ENCODE measurements around the gene ITGB1BP1. TPM values are rescaled to one million over a fixed set of nuclear protein-coding genes. Genes with fewer than 3 reads are reported as not detected.

ITGB1BP1 gene
- total RNA-seq, 1 donor from 2014 or later, result 115 TPM

DNA sequence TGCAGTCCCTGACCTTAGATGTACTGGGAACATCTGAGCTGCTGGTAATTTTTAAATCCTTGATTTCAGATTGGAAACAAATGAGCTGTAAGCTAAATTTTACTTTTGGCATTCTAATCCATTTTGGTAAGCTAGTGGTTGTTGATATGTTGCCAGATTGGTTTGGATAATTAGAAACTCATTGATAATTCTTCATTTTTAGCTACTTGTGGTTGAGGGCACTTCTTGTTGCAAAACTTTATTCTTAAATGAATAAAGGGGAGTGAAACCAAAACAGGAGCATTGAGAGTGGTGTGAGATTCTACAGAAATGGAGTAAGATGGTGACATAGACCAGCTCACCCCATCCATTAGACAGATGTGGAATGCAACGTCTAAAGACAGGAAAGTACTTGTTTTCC, 64.5 kb downstream of the ITGB1BP1 start:
- Mint-ChIP-seq H3K4me1 (ENCODE audit: low read depth) (no peaks in the 10 kb centered on the region), H3K9me3 (no peaks in the 10 kb centered on the region), H3K4me3 (no peak overlapping the region), H3K36me3 (ENCODE audit: low read depth) (no peaks in the 10 kb centered on the region), H3K27ac (no peak overlapping the region), H3K27me3 (ENCODE audit: insufficient read depth) (peaks cover 16% of the 10 kb centered on the region)
- intact Hi-C loops (cut with micrococcal nuclease), result no loop called here
- no peak for DNase-seq (ENCODE audit: low spot score)

DNA sequence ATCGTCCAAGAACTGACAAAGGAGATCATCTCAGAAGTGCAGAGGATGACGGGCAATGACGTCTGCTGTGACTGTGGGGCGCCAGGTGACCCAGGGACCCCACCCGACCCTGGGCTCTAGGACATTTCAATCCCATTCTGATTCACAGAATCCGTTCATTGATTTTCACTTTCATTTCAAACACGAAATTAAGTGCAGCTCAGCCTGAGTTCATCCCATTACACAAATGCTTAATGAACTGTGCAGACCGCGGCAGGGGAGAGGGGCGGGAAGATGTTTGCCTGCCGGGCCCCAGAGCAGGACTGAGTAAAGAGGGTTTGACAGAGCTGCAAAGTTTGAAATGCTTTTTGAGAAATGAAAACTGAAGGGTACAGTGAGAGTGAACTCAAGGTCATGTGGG, 67.1 kb downstream of the ITGB1BP1 start:
- peaks cover 13% of the 10 kb centered on the region for H3K27me3 Mint-ChIP-seq (ENCODE audit: insufficient read depth)
- intact Hi-C loops (cut with micrococcal nuclease), result no loop called here
- no peaks in the 10 kb centered on the region for H3K4me1 Mint-ChIP-seq (ENCODE audit: low read depth)
- DNase-seq (ENCODE audit: low spot score), result no peak
- H3K4me3 Mint-ChIP-seq, result no peak overlapping the region
- H3K27ac Mint-ChIP-seq, result no peak overlapping the region
- no peaks in the 10 kb centered on the region for H3K36me3 Mint-ChIP-seq (ENCODE audit: low read depth)
- H3K9me3 Mint-ChIP-seq, result no peaks in the 10 kb centered on the region

DNA sequence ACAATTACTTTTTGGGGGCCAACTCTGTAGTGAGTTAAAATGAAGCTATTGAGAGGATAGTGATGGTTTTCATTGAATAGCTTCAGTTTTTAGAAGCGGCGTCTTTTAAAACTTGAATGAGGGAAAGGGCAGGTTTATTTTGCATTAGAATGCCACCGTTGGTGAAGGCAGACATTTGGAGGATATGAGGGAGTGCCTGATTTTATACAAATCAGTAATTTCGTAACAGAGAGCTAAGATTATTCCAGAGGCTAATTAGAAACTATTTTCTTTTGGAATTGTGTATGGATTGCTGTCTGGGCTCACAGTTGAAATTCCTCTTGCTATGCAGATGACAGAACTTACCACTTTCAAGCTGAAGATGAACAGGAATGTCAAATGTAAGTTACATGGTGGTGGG, 67.6 kb downstream of the ITGB1BP1 start:
- H3K27me3 Mint-ChIP-seq (ENCODE audit: insufficient read depth), result peaks cover 9% of the 10 kb centered on the region
- no peak overlapping the region for H3K4me3 Mint-ChIP-seq
- H3K36me3 Mint-ChIP-seq (ENCODE audit: low read depth), result no peaks in the 10 kb centered on the region
- H3K9me3 Mint-ChIP-seq, result no peaks in the 10 kb centered on the region
- H3K27ac Mint-ChIP-seq, result no peak overlapping the region
- intact Hi-C loops (cut with micrococcal nuclease), result no loop called here
- H3K4me1 Mint-ChIP-seq (ENCODE audit: low read depth), result no peaks in the 10 kb centered on the region
- no peak for DNase-seq (ENCODE audit: low spot score)

DNA sequence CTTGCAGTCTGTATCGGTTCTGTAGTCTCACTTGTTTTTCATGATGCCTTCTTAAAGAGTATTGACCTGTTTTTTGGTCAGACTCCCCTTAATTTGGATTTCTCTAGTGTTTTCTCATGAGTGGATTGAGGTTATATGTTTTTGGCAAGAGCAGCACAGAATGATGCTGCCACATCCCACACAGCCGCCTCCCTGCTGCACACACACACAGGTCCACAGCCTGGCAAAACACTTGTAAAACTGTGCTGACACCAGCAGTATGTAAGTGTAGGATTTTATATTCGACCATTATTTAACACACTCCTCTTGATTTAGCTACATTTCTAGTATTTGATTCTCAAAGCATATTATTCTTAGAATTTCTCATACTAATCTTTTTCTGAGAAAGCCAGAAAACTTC, 68.1 kb downstream of the ITGB1BP1 start:
- Mint-ChIP-seq H3K4me3 (no peak overlapping the region), H3K27ac (no peak overlapping the region), H3K27me3 (ENCODE audit: insufficient read depth) (peaks cover 9% of the 10 kb centered on the region), H3K9me3 (no peaks in the 10 kb centered on the region), H3K4me1 (ENCODE audit: low read depth) (no peaks in the 10 kb centered on the region), H3K36me3 (ENCODE audit: low read depth) (no peaks in the 10 kb centered on the region)
- intact Hi-C loops (cut with micrococcal nuclease), result no loop called here
- no peak for DNase-seq (ENCODE audit: low spot score)

GRCh38 chr2:9354318-9354717, 69.0 kb downstream of the ITGB1BP1 start:
- H3K4me3 Mint-ChIP-seq, result no peak overlapping the region

More at GRCh38 chr2:9354318-9354717, 69.0 kb downstream of the ITGB1BP1 start:
- Mint-ChIP-seq H3K27ac (no peak overlapping the region), H3K9me3 (no peaks in the 10 kb centered on the region), H3K4me1 (ENCODE audit: low read depth) (no peaks in the 10 kb centered on the region), H3K27me3 (ENCODE audit: insufficient read depth) (peaks cover 9% of the 10 kb centered on the region), H3K36me3 (ENCODE audit: low read depth) (no peaks in the 10 kb centered on the region)
- intact Hi-C loops (cut with micrococcal nuclease), result no loop called here
- DNase-seq (ENCODE audit: low spot score), result no peak

Other genes starting within 250 kb of the ITGB1BP1 start
- gene ASAP2, start 216.7 kb downstream of the ITGB1BP1 start, total RNA-seq, result 0.34 and 1.2 TPM in 2 replicates
- 74.3 and 74.7 TPM in 2 replicates for gene CPSF3, start 126 bp upstream of the ITGB1BP1 start, total RNA-seq
- gene IAH1, start 51.0 kb upstream of the ITGB1BP1 start, total RNA-seq, result 78.6 and 89.3 TPM in 2 replicates
- 30.4 and 31.6 TPM in 2 replicates for gene ADAM17, start 132.3 kb upstream of the ITGB1BP1 start, total RNA-seq
- gene YWHAQ, start 207.5 kb upstream of the ITGB1BP1 start, total RNA-seq, result 290 and 311 TPM in 2 replicates

All from activated T-helper 1 cell treated with anti-CD3 and anti-CD28 coated beads, Interleukin-12 subunit alpha, Interleukin-12 subunit beta, Interleukin-2, Interleukin-4 antibody, amounts not matched to agents 30 ng/mL and 10 ng/mL and 1 ng/mL, durations not matched to agents 14 hours and 24 hours and 36 hours (primary cell).